Heart right ventricle (tissue), 16 donors: Measurements from ENCODE around the gene AK2. TPM values are rescaled to one million over a fixed set of nuclear protein-coding genes. Genes with fewer than 3 reads are reported as not detected.

ENCODE experiments used
- ATAC-seq, 8 donors: fragments of 200-7000 bp; cut with Tn5 transposase; one replicate each; pipeline ENCODE4 v1.9.1; 2020; ENCODE audit warnings: mild to moderate bottlenecking in 8 of 8, moderate library complexity in 8 of 8, moderate number of reproducible peaks in 1 of 8
- DNase-seq, 2 donors: peaks; one replicate each; pipeline ENCODE4 v3.0.0-alpha.2; 2020
- H3K27ac ChIP-seq, 10 donors: fragments of 200-600 bp; sonication (generic) in 2 of 10; one replicate each; pipeline versions ENCODE4 v1.5.0 to v1.8.0; 2020 to 2022; ENCODE audit warnings: mild to moderate bottlenecking in 3 of 10
- H3K27me3 ChIP-seq, 7 donors: fragments of 200-600 bp; one replicate each; pipeline ENCODE4 v1.8.0; 2021 to 2022; ENCODE audit warnings: mild to moderate bottlenecking in 2 of 7
- H3K36me3 ChIP-seq, 9 donors: fragments of 200-600 bp; sonication (generic) in 1 of 9; one replicate each; pipeline versions ENCODE4 v1.5.0 to v1.8.0; 2020 to 2022; ENCODE audit warnings: mild to moderate bottlenecking in 2 of 9
- H3K4me1 ChIP-seq, 9 donors: fragments of 200-600 bp; sonication (generic) in 1 of 9; one replicate each; pipeline versions ENCODE4 v1.5.0 to v1.8.0; 2020 to 2022; ENCODE audit warnings: mild to moderate bottlenecking in 4 of 9
- H3K4me3 ChIP-seq, 10 donors: fragments of 200-600 bp; sonication (generic) in 2 of 10; one replicate each; pipeline versions ENCODE4 v1.5.0 to v1.8.0; 2020 to 2022; ENCODE audit warnings: mild to moderate bottlenecking in 7 of 10, moderate library complexity in 2 of 10
- H3K9me3 ChIP-seq, 11 donors: fragments of 200-600 bp in 10 of 11; sonication (generic) in 2 of 11; one replicate each; pipeline versions ENCODE4 v1.5.0 to v1.8.0; 2013 to 2022; ENCODE audit warnings: mild to moderate bottlenecking in 2 of 11, control low read depth in 1 of 11, moderate library complexity in 1 of 11
- CTCF ChIP-seq, 9 donors: fragments of 200-600 bp; sonication (generic) in 2 of 9; IDR thresholded peaks; one replicate each; pipeline versions ENCODE4 v1.5.0 to v1.8.0; 2021 to 2022; ENCODE audit warnings: antibody characterized with exemption in 9 of 9, mild to moderate bottlenecking in 5 of 9, moderate library complexity in 1 of 9
- WGBS, 2 donors: extraction: QIAGEN DNeasy Blood & Tissue Kit; methylation state at CpG; one replicate each; pipeline ENCODE4 v1.1.7; 2013; ENCODE audit warnings: inconsistent platforms in 1 of 2; 5-methylcytosine and 5-hydroxymethylcytosine counted together
- intact Hi-C, 10 donors: fragments of 100-400 bp; cut with DNase I; formaldehyde crosslinking; loops; one replicate each; pipeline versions ENCODE4 v1.11.1 to v1.14.2; 2022
- polyA plus RNA-seq, 2 donors: library from polyadenylated mRNA; stranded (reverse); fragments of 200-250 nt; gene quantifications; one replicate each; pipeline ENCODE4 v1.2.3, GENCODE V29; 2013
- total RNA-seq, 10 donors: library from RNA; stranded (reverse); fragmentation: NEBNext Ultra II Directional in 3 of 10; extraction: Animal tissue kit (Norgen Biotek cat#: 25700) in 3 of 10; gene quantifications; one replicate each; pipeline versions ENCODE4 v1.2.1 to v1.2.4, GENCODE V29; 2021 to 2023
- donor health status: Arrhythmogenic right ventricular cardiomyopathy.
- donor health status: ischemic (EF 13 %, LVEDD 7.1; RV severe dilation, severe dysfunction).
- donor health status: healthy with polysubstance abuse.
- donor health status: DM: no; HTN: yes; CAD: no.
- donor health status: DM: no; HTN: no; CAD: no.
- donor health status: ischemic (EF 25% LVEDD 6.9; RV normal size, moderate dysfunction).
- donor health status: ischemic (EF 25% LVEDD 5.7; RV mildly dilated, moderate dysfunction).
- donor health status: healthy.
- donor health status: DM: yes; HTN: yes; CAD: no.
- donor health status: Ischemic cardiomyopathy.
- donor health status: ischemic (EF 35%, LVEDD 5.7; RV mildly dilated, moderate dysfunction).
- donor health status: nonischemic (EF 11% LVEDD 7.7; RV severe dilation, severe dysfunction).
- donor health status: DM: yes; HTN: yes; CAD: no.
- donor health status: PGD.
- donor health status: ischemic (EF 29% LVEDD 5.4; RV normal size, mild dysfunction).
- donor health status: nonischemic (EF 23%, LVEDD 6.1; RV moderate dilation, normal function).

Gene AK2
- total and polyA plus RNA-seq, 12 donors: 93.3 to 305 (median 118) TPM

- Histone ChIP-seq H3K4me1 (peaks cover 0 to 23% (median 19%) of the 10 kb centered on the region in 9 donors), H3K27ac (peak overlapping the region in 6 of 10 donors; percentile 41 to 81 (median 70)), H3K36me3 (no peaks in the 10 kb centered on the region), H3K9me3 (no peaks in the 10 kb centered on the region), H3K27me3 (peaks cover 0 to 18% (median 0%) of the 10 kb centered on the region in 7 donors), H3K4me3 (peak overlapping the region; percentile 64 to 97 (median 75))
- DNase-seq (no peak), ATAC-seq (no peak)
- intact Hi-C loops: loop anchor here in 7 of 10 donors (5.0 to 10.0 kb wide), 6 partner anchors 146 to 368 kb away; partner anchors contain the start of genes FNDC5 (in 1 of the 7), S100PBP (in 1 of the 7) and YARS1 (in 1 of the 7)
- 58 to 59% methylated on average over 6 of the region's 6 CpGs for WGBS, 2 donors
- TF ChIP-seq CTCF (IDR thresholded peaks at IDR 0.05): no peak
These were observed 43.7 kb upstream of the AK2 start for GRCh38 chr1:33080373-33080772.

- Histone ChIP-seq H3K27me3 (peaks cover 0 to 18% (median 0%) of the 10 kb centered on the region in 7 donors), H3K27ac (no peak overlapping the region), H3K36me3 (no peaks in the 10 kb centered on the region), H3K4me3 (no peak overlapping the region), H3K4me1 (peaks cover 0 to 23% (median 19%) of the 10 kb centered on the region in 9 donors), H3K9me3 (no peaks in the 10 kb centered on the region)
- intact Hi-C loops: loop anchor here in 1 of 10 donors (10.0 kb wide), 1 partner anchor 683 kb away; the partner anchor contains the start of gene BSDC1
- DNase-seq (no peak), ATAC-seq (no peak)
- WGBS, 2 donors: 49 to 53% methylated on average over 1 of the region's 1 CpG
- TF ChIP-seq CTCF (IDR thresholded peaks at IDR 0.05): no peak
These were observed 41.4 kb upstream of the AK2 start for GRCh38 chr1:33078030-33078591.

GRCh38 chr1:33074193-33074945 is 37.7 kb upstream of the AK2 start:
- WGBS, 2 donors: 73 to 75% methylated on average over 4 of the region's 4 CpGs
- intact Hi-C loops: loop anchor here in 1 of 10 donors (10.0 kb wide), 1 partner anchor 680 kb away; the partner anchor contains the start of gene BSDC1
- ATAC-seq: peak in 1 of 8 donors; percentile 64

More at GRCh38 chr1:33074193-33074945, 37.7 kb upstream of the AK2 start:
- no peak for DNase-seq
- Histone ChIP-seq H3K9me3 (no peaks in the 10 kb centered on the region), H3K36me3 (no peaks in the 10 kb centered on the region), H3K4me3 (no peak overlapping the region), H3K4me1 (no peaks in the 10 kb centered on the region), H3K27ac (peak overlapping the region in 1 of 10 donors; percentile 30), H3K27me3 (no peaks in the 10 kb centered on the region)
- TF ChIP-seq CTCF (IDR thresholded peaks at IDR 0.05): no peak
